Left lung (tissue), 10 donors: ENCODE measurements around the gene EBLN1. TPM values are rescaled to one million over a fixed set of nuclear protein-coding genes. Genes with fewer than 3 reads are reported as not detected.
"Not testable (repeated sequence)": the region's sequence is repeated elsewhere in the genome, so short reads cannot be mapped to it uniquely, and the experiment has no call there.

ENCODE experiments used
- ATAC-seq: fragments of 200-7000 bp; cut with Tn5 transposase; one replicate; pipeline ENCODE4 v1.9.1; 2020; ENCODE audit warnings: moderate library complexity
- DNase-seq, 4 donors: peaks; one replicate each; pipeline ENCODE4 v3.0.0-alpha.2; 2013 to 2020
- H3K27ac ChIP-seq, 2 donors: fragments of 200-600 bp; sonication (generic) in 1 of 2; one replicate each; pipeline versions ENCODE4 v1.5.0 to v1.8.0; 2020 to 2021
- H3K27me3 ChIP-seq, 2 donors: fragments of 200-600 bp; sonication (generic) in 1 of 2; one replicate each; pipeline versions ENCODE4 v1.5.0 to v1.8.0; 2020 to 2021
- H3K36me3 ChIP-seq, 2 donors: fragments of 200-600 bp; sonication (generic) in 1 of 2; one replicate each; pipeline versions ENCODE4 v1.5.0 to v1.8.0; 2020 to 2021
- H3K4me1 ChIP-seq, 2 donors: fragments of 200-600 bp; one replicate each; pipeline ENCODE4 v1.8.0; 2021
- H3K4me3 ChIP-seq, 2 donors: fragments of 200-600 bp; sonication (generic) in 1 of 2; one replicate each; pipeline versions ENCODE4 v1.5.0 to v1.8.0; 2020 to 2021; ENCODE audit warnings: mild to moderate bottlenecking in 1 of 2
- H3K9me3 ChIP-seq, 2 donors: fragments of 200-600 bp; sonication (generic) in 1 of 2; one replicate each; pipeline versions ENCODE4 v1.5.0 to v1.8.0; 2020 to 2021
- intact Hi-C, 2 donors: fragments of 100-400 bp; cut with DNase I; formaldehyde crosslinking; loops; one replicate each; pipeline versions ENCODE4 v1.11.2 to v1.14.2; 2022
- polyA plus RNA-seq, 6 donors: library from polyadenylated mRNA; unstranded; fragments of 120-200 nt; gene quantifications; one replicate each; pipeline ENCODE4 v1.2.1, GENCODE V29; 2013; ENCODE audit not compliant: insufficient read length in 6 of 6
- total RNA-seq, 2 donors: library from RNA; stranded (reverse); fragmentation: NEBNext Ultra II Directional; extraction: Animal tissue kit (Norgen Biotek cat#: 25700); gene quantifications; one replicate each; pipeline ENCODE4 v1.2.1, GENCODE V29; 2021
- TF ChIP-seq, protein P1 (sequence below), 2 donors: fragments of 200-600 bp; sonication (generic) in 1 of 2; IDR thresholded peaks; one replicate each; pipeline versions ENCODE4 v1.5.0 to v1.8.0; 2021; ENCODE audit warnings: antibody characterized with exemption in 2 of 2
- donor health status: DM: no; HTN: yes; CAD: no.
- donor health status: DM: no; HTN: no; CAD: no.

EBLN1 gene
- total and polyA plus RNA-seq, 8 donors: not detected

DNA sequence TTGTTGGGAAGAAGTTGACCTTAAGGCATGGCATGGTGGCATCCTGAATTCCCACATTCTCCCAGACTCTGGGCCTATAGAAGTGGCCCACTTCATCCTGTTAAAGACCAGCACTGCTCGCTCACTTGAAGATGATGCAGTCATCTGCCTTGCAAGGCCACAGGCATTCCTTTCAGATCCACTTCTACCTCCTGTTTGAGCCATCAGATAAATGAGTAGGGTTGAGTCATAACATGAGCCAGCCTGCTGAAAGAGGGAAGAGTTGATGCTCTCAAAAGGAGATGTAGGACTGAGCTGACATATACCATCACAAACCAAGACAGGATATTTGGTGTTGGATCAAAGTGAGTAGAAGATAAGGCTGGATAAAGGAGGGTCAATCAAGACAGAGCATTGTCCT, 1.5 kb upstream of the EBLN1 start:
- H3K36me3 ChIP-seq: no peaks in the 10 kb centered on the region
- no peak overlapping the region for H3K27ac ChIP-seq
- no peak overlapping the region for H3K4me3 ChIP-seq
- no peaks in the 10 kb centered on the region for H3K9me3 ChIP-seq
- intact Hi-C loops: no loop called here
- DNase-seq (no peak), ATAC-seq (no peak)
- H3K27me3 ChIP-seq: no peaks in the 10 kb centered on the region
- no peaks in the 10 kb centered on the region for H3K4me1 ChIP-seq
- TF ChIP-seq, protein P1, sequence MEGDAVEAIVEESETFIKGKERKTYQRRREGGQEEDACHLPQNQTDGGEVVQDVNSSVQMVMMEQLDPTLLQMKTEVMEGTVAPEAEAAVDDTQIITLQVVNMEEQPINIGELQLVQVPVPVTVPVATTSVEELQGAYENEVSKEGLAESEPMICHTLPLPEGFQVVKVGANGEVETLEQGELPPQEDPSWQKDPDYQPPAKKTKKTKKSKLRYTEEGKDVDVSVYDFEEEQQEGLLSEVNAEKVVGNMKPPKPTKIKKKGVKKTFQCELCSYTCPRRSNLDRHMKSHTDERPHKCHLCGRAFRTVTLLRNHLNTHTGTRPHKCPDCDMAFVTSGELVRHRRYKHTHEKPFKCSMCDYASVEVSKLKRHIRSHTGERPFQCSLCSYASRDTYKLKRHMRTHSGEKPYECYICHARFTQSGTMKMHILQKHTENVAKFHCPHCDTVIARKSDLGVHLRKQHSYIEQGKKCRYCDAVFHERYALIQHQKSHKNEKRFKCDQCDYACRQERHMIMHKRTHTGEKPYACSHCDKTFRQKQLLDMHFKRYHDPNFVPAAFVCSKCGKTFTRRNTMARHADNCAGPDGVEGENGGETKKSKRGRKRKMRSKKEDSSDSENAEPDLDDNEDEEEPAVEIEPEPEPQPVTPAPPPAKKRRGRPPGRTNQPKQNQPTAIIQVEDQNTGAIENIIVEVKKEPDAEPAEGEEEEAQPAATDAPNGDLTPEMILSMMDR (IDR thresholded peaks at IDR 0.05): no peak

DNA sequence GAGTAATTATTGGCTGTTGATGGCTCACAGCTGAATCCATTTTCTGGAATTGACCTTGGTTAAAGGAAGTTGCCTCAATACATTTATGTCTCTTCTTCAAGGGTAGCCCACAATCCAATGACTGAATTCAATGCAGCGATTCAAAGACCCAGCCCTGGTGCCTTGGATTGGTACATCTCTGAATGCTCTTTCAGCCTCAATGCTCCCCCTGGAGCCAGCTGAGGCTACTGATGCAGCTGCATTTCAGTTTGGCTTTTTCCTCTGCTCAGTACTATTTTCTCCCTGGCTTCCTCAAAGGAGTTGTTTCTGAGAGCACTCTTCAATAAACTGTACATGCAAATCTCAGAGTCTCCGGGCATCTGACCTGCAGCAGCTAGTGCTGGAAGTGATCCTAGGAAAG, 633 bp upstream of the EBLN1 start:
- Histone ChIP-seq H3K4me1 (no peaks in the 10 kb centered on the region), H3K4me3 (no peak overlapping the region), H3K9me3 (no peaks in the 10 kb centered on the region), H3K27me3 (no peaks in the 10 kb centered on the region), H3K27ac (no peak overlapping the region), H3K36me3 (no peaks in the 10 kb centered on the region)
- TF ChIP-seq, protein P1 (IDR thresholded peaks at IDR 0.05): no peak
- ATAC-seq (no peak), DNase-seq (no peak)
- intact Hi-C loops: no loop called here

DNA sequence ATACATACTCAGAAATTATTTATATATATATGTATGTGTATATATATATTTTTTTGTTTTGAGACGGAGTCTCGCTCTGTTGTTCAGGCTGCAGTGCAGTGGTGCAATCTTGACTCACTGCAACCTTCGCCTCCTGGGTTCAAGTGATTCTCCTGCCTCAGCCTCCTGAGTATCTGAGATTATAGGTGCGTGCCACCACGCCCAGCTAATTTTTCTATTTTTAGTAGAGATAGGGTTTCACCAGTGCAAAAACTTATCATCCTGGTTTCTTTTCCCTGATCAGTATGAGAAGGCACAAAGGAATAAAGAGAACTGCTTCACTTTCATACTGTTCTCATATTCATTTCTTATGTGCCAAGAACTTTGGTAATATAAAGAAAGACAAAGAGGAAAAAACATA, 731 bp downstream of the EBLN1 start:
- H3K27me3 ChIP-seq, H3K27ac ChIP-seq, H3K9me3 ChIP-seq, intact Hi-C loops, H3K4me3 ChIP-seq, DNase-seq, H3K4me1 ChIP-seq, ATAC-seq, H3K36me3 ChIP-seq: not testable (repeated sequence)

DNA sequence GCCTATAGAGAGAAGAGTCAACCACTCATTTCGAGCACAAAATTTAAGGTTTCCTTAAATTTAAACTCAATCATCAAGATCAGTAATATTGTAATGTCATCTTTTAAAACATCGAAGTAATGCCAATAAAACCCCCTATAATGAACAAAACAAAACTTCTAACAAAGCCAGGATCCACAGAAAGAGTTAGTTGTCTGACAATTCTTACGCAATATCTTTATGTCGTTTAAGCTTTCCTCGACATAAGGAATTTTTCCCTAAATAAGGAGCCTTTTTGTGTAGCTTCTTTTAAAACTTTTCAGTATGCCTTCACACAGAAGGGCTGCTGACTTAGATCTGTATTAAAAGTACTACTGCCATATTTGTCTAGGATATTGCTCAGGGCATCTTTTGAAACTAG, 7.5 kb downstream of the EBLN1 start:
- Histone ChIP-seq H3K4me1 (no peaks in the 10 kb centered on the region), H3K4me3 (no peak overlapping the region), H3K9me3 (no peaks in the 10 kb centered on the region), H3K27ac (no peak overlapping the region), H3K36me3 (no peaks in the 10 kb centered on the region), H3K27me3 (no peaks in the 10 kb centered on the region)
- ATAC-seq (no peak), DNase-seq (no peak)
- TF ChIP-seq, protein P1 (IDR thresholded peaks at IDR 0.05): no peak
- intact Hi-C loops: no loop called here

DNA sequence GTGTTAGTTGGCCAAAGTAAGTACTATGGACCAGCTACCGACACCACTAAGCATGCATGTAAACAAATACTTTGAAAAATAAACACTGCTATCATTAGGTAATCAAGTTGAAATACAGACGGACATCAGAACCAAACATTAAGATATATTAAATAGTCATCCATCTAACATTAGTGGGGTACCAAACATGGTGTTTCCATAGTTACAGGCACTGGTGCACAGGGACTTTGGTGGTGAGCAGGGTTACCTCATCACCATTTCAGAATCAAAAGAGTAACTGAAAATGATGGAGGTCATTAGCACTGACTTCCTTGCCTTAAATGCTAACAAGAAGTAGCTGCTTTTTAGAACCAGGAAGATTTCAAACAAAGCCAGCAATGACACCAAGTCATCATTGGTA, 23.9 kb downstream of the EBLN1 start:
- no peak for DNase-seq
- Histone ChIP-seq H3K4me3 (no peak overlapping the region), H3K4me1 (no peaks in the 10 kb centered on the region), H3K27ac (no peak overlapping the region), H3K9me3 (no peaks in the 10 kb centered on the region), H3K27me3 (no peaks in the 10 kb centered on the region), H3K36me3 (no peaks in the 10 kb centered on the region)
- ATAC-seq: no peak
- TF ChIP-seq, protein P1 (IDR thresholded peaks at IDR 0.05): no peak
- intact Hi-C loops: no loop called here

DNA sequence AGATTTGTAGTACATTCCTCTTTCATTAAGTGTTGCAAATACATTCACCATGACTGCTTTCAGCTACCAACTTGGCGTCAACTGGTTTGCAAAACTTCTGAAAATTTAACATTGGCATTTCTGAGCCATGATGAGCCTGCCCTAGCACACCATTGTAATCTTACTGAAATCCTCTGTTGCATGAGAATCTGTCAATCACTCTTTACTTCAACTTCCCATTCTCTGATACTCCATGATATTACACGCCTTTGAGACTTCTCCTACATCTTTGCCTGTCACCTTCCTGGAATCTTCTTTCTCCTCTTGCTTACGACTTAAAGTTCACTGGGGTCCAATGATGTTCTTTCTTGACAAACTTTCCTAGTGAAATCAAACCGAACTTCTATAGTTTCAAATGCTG, 32.2 kb downstream of the EBLN1 start:
- TF ChIP-seq, protein P1 (IDR thresholded peaks at IDR 0.05): no peak
- Histone ChIP-seq H3K4me3 (no peak overlapping the region), H3K27ac (no peak overlapping the region), H3K36me3 (no peaks in the 10 kb centered on the region), H3K4me1 (no peaks in the 10 kb centered on the region), H3K27me3 (no peaks in the 10 kb centered on the region), H3K9me3 (peaks cover 0 to 7% of the 10 kb centered on the region in 2 donors)
- DNase-seq (no peak), ATAC-seq (no peak)
- intact Hi-C loops: no loop called here
